GM21825 (cell line): ENCODE measurements around the gene PAX5.

Source experiments
- ATAC-seq: cut with Tn5 transposase; IDR thresholded peaks from one replicate; pipeline ENCODE4 v1.9.1; 2021; ENCODE audit warnings: mild to moderate bottlenecking, moderate library complexity; ENCODE audit not compliant: unreplicated experiment

Gene PAX5

DNA sequence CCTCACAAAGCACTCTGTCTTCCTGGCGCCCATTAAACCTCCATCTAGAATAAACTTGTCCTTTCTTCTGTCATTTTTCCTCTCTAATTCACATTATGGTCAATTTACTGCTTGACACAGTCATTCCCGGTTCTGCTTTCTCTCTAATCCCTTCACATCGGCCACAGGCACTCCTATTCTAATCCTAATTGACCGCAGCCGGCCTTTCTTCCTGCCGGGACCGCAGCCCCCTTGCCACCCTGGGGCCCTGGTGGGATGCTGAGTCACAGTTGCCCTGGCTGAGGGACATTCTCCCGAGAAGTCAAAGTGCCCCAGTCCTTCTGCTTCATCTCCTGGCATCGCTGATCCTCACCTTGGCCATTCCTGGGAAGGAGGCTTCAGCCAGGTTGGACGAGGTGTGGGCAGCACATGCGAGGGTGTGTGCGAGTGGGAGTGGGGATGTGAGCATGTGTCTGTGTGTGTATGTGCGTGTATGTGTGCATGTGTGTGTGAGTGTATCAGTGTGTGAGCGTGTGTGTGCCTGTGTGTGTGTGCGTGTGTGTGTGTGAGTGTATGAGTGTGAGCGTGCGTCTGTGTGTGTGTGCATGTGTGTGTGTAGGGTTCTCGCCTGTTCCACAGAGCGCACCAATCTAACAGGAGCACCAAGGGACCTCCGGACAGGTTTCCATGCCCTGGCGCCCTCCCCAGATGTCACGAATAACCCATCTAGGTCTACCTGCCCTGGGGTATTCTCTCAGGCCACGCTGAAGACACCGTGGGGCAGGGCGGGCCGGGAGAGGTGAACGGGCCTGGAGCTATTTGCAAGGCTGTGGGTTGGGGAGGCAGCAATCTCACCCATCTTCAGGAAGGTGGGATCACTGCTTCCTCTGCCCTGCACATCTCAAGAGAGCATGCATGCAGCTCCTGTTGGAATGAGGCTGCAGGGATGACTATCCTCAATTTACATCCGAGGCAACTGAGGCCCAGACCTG, 191.2 kb downstream of the PAX5 start:
- no peak for ATAC-seq

- no peak for ATAC-seq
These were observed 193.1 kb downstream of the PAX5 start for GRCh38 chr9:36840898-36841536.

DNA sequence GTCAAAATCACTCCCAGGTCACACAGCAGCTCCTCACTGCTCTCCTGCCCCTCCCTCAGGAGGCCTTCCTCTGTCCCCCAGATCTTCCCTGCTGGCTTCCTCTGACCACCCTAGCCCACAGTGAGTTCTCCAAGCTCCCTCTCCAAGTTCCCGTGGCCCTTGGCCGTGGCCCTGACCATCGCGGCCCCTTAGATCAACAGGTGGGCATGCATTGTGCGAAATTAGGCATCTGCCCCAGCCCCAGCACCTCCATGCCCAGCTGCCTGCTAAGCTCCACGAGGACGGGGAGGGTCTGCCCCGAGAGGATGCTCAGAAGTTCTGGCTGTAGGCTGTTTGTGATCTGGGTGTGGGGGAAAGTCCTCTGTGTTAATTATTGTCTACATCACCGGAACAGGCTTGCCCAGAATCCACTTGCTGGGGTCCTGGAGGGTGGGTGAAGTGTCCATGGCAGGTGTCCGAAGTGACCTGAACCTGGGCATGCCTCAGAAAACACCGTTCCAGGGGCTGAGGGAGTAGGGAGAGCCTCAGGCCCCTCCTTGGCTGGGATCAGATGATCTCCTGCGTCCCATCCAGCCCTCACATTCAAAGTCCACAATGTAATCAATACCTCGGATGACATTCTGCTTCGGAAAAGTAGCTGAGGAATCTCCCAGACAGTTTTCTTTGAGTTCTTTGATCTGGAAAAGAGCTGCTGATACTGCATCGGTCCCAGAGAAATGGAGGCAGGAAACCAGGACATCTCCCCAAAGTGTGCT, 194.8 kb downstream of the PAX5 start:
- ATAC-seq = no peak

DNA sequence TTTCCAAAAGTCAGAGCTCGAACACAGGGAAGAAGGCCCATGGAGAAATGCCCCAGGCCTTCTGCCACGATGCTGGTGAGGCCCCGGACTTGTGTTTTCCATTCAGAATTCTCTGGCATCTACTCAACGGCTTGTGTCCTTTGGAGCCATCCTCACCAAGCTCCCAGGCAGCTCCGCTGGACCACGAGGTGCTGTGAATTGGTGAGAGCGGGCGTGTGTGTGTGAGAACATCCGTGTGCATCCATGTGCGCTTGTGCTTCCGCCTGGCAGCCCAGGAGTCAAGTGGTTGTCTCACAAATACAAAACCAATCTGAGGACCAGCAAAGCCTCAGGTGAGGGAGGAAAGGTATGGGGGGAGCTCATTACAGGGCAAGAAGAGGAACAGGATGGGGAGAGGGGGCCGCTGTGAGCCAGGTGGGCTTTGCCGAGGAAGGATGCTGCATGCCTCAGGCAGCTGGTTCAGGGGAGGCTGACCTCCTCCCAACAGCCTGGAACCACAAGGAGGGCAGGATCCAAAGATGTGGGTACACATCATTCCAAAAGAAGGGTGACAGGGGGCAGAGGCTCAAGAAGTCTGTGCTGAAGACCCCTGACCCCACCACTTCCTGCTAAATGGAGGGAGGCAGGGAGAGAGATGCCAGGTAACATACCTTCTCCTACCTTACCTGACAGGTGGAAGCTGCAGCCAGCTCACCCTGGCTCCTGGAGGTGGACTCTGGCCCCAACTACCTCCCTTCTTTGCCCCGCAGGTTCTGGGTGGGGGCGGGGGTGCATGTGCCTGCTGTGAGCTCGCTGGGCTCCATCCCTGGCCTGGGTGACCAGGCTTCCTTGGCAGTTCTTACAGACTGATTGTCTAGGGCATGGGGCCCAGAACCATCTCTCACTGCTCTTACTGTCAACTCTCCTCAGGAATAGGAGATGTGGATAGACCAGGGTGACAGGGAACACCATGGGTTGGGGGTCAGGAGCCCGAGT, 196.3 kb downstream of the PAX5 start:
- no peak for ATAC-seq

- ATAC-seq = no peak
These were observed 197.6 kb downstream of the PAX5 start for GRCh38 chr9:36836486-36836885.

- no peak for ATAC-seq
These were observed 198.6 kb downstream of the PAX5 start for GRCh38 chr9:36835271-36835996.

- ATAC-seq = no peak
These were observed 199.3 kb downstream of the PAX5 start for GRCh38 chr9:36834736-36835135.

- ATAC-seq = no peak
These were observed 200.1 kb downstream of the PAX5 start for GRCh38 chr9:36833954-36834353.

DNA sequence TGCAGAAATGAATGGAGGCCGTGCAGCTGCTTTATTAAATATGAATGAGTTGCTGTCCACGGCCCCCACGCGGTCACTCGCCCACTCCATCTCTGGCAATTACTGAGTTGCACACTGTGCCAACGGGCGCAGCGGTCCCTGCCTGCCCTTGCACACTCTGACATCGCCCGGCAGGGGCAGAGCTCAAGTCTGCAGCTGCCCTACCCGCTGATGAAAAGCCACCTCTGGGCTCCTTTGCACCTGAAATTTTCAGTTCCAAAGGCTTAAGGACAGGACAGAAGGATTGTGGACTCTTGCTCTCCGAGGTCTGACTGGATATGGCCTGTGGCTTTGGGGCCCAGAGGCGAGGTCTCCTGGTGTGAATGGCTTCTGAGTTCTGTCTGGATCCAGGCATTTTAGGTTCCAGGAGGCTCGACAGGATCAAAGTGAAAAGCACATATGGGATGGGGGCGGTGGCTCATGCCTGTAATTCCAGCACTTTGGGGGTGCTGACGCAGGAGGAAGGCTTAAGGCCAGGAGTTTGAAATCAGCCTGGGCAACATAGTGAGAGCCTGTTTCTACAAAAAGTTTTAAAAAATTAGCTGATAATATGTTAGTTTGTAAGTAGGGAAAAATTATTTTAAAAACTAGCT, 201.8 kb downstream of the PAX5 start:
- no peak for ATAC-seq

DNA sequence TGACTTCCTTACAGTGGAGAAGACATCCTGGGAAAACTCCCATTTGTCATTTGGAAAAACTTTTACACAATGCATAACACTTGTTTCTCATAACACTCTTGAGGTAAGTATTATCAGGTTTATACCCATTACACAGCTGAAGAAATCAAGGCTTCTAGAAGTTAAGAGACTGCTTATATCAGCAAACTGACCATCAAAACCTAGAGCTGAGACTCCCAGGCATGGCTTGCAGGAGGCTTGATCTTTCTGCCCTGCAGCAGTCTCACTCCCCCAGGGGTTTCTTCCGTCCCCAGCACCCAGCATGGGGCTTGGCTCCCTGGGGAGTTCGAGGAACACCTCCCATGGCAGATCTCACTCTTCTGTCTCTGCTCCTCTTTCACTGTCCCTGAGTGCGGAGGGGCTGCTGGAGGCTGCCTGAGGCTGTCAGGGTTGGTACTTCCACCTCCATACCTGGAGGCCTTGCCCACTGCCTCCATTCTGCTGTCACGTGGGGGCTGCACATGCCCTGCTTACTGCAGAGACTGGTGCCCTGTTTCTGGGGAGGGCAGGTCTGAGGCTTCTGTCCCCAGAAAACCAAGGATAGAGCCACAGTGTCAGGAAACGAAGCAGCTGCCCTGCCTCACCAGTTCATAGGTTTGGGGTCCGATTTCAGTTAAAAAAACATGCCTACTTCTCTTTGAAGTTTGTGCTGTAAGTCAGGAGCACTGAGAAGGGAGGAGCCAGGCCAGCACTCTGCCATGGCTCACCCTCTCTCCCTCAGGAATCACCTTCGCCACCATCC, 202.5 kb downstream of the PAX5 start:
- no peak for ATAC-seq

DNA sequence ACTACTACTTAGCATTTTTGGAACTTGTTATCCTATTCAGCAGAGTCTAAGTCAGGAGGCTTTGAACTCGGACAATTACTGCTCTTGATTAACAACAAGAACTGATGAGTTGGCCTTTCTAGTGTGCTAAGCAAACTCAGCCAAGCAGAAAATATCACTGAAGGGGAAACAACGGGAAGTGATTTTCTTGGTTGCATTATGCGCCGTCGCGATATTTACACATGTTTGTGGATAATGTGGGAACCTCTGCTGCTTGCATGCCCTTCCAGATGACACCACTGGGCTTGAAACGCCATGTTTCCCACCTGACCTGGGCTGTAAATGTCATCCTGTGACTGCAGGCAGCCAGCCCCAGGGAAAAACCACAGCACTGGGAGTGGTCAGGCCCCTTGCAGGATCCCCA, 205.5 kb downstream of the PAX5 start:
- no peak for ATAC-seq

- no peak for ATAC-seq
These were observed 206.5 kb downstream of the PAX5 start for GRCh38 chr9:36827593-36827992.

DNA sequence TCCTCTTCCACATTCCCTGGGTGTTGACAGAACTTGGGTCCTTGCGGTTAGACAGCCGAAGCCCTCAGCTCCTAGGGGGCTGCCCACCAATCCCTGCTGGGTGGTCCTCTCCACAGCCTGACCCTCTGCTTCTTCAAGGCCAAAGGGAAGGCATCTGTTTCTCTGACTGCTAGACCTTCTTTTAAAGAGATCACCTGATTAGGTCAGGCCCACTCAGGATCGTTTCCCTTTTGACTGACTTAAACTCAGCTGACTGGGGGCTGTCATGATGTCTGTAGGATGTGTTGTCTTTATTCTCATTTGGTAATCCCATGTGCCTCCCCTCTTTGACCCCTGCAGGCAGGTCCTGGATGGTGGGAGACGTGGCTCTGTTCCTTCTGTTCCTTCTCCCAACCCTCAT, 207.5 kb downstream of the PAX5 start:
- no peak for ATAC-seq

DNA sequence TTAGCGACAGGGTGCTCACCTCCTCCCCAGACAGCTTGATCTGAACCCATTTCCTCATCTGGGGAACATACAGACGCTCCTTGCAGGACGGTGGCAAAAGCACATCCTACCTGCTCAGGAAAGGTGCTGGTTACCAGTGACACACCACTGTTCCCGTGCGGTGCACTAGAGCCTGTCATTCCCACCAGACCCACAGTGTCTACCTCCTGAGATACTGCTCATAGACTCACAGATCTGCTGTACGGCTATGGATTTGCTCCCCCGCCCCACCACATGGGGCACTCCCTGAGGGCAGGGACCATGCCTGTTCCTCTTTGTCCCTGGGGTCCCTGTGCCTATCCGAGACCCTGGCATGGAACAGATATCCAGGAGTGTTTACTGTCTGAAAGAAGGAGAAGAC, 208.9 kb downstream of the PAX5 start:
- no peak for ATAC-seq

GRCh38 chr9:36823934-36824333, 210.1 kb downstream of the PAX5 start:
- no peak for ATAC-seq

DNA sequence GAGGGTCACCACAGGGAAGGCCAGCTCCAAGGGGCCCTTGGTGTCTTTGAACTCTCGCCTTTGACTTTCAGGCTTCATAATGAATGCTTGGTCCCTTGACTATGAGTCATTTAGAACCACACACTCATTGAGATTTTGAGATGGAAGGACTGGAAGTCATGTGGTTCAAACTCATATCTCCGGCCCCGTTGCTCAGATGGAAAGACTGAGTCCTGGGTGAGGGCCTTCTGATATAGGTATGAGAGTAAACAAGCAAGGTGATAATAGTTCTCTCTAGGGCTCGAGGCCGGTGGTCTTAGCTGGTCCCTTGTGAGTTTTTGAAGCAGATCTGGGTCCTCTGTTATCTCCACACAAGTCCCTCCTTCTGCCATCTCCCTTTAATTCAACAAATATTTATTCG, 210.6 kb downstream of the PAX5 start:
- no peak for ATAC-seq

DNA sequence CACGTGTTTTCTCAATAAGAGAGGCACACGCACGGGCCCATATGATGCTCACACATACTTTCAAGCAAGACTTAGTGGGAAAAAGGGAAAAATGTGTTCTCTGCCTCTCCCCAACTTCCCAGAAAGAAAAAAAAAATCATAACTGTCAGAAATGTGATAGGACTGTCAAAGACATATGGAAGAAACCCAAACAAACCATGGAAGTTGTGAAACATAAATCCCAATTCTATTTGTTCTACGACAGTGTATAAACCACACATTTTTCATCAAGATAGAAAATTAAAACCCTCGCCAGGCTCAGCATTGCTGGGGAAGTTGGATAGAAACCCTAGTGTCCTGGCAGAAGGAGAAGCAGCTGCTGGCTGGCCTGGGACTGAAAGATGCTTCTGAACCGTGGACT, 211.9 kb downstream of the PAX5 start:
- ATAC-seq = no peak

GRCh38 chr9:36820392-36820861, 213.6 kb downstream of the PAX5 start:
- no peak for ATAC-seq
